Breast epithelium (tissue), 4 donors: Measurements from ENCODE around the gene KRT85. TPM values are rescaled to one million over a fixed set of nuclear protein-coding genes. Genes with fewer than 3 reads are reported as not detected.

ENCODE experiments used
- DNase-seq, 2 donors: peaks; one replicate each; pipeline ENCODE4 v3.0.0-alpha.2; 2019; ENCODE audit warnings: low spot score in 2 of 2
- H3K27ac ChIP-seq, 2 donors: fragments of 200-600 bp; sonication (generic) in 1 of 2; one replicate each; pipeline ENCODE4 v1.5.1; 2016 to 2019; ENCODE audit warnings: mild to moderate bottlenecking in 1 of 2
- H3K27me3 ChIP-seq, 2 donors: fragments of 200-600 bp; sonication (generic) in 1 of 2; one replicate each; pipeline versions ENCODE4 v1.5.1 to v1.6.0; 2017 to 2019; ENCODE audit warnings: control low read depth in 1 of 2, mild to moderate bottlenecking in 1 of 2
- H3K36me3 ChIP-seq: fragments of 200-600 bp; one replicate; pipeline ENCODE4 v1.5.1; 2019
- H3K4me1 ChIP-seq, 2 donors: fragments of 200-600 bp; sonication (generic); one replicate each; pipeline ENCODE4 v1.5.1; 2016 to 2019; ENCODE audit warnings: control low read depth in 1 of 2
- H3K4me3 ChIP-seq, 3 donors: fragments of 200-600 bp; sonication (generic); 1 replicate in 2 of 3; 2 replicates in 1 of 3; pipeline ENCODE4 v1.5.1; 2016 to 2019; ENCODE audit warnings: mild to moderate bottlenecking in 3 of 3, moderate library complexity in 2 of 3
- H3K9me3 ChIP-seq, 2 donors: fragments of 200-600 bp; sonication (generic) in 1 of 2; one replicate each; pipeline ENCODE4 v1.5.1; 2016 to 2019; ENCODE audit warnings: control low read depth in 1 of 2
- CTCF ChIP-seq, 3 donors: fragments of 450-650 bp; IDR thresholded peaks; one replicate each; pipeline ENCODE4 v1.5.1; 2016 to 2017; ENCODE audit warnings: antibody characterized with exemption in 3 of 3, mild to moderate bottlenecking in 3 of 3, moderate library complexity in 3 of 3
- POLR2A ChIP-seq: fragments of 450-650 bp; IDR thresholded peaks from one replicate; pipeline ENCODE4 v1.6.1; 2016; ENCODE audit warnings: antibody characterized with exemption, mild to moderate bottlenecking, moderate library complexity
- POLR2AphosphoS5 ChIP-seq, 3 donors: sonication (generic); formaldehyde crosslinking; IDR thresholded peaks; one replicate each; pipeline ENCODE4 v1.6.1; 2017; ENCODE audit warnings: antibody characterized with exemption in 3 of 3
- intact Hi-C: fragments of 100-400 bp; cut with DNase I; formaldehyde crosslinking; loops from one replicate; pipeline ENCODE4 v1.15.1; 2023; ENCODE audit warnings: low total_unique reads
- total RNA-seq, 3 donors: library from RNA; depleted of rRNA; stranded (reverse); fragments of >200 nt; gene quantifications; one replicate each; pipeline ENCODE4 v1.1.0, GENCODE V29; 2016

Gene KRT85
- total RNA-seq, 3 donors from 2014 or later: not detected

GRCh38 chr12:52355176-52355575, 12.1 kb downstream of the KRT85 start:
- H3K27ac ChIP-seq: no peak overlapping the region
- TF ChIP-seq POLR2AphosphoS5 (IDR thresholded peaks at IDR 0.05) (no peak), CTCF (IDR thresholded peaks at IDR 0.05) (no peak), POLR2A (no peak)
- peak in 1 of 2 donors; percentile 25 for DNase-seq

GRCh38 chr12:52354200-52354599, 13.1 kb downstream of the KRT85 start:
- intact Hi-C loops: loop anchor here (5.0 kb wide), 1 partner anchor 888 kb away; a partner anchor contains a TSS
- H3K27me3 ChIP-seq: no peaks in the 10 kb centered on the region
- H3K4me3 ChIP-seq: no peak overlapping the region
- no peaks in the 10 kb centered on the region for H3K36me3 ChIP-seq
- no peaks in the 10 kb centered on the region for H3K9me3 ChIP-seq
- H3K27ac ChIP-seq: no peak overlapping the region
- H3K4me1 ChIP-seq: no peaks in the 10 kb centered on the region
- no peak for TF ChIP-seq POLR2AphosphoS5 (IDR thresholded peaks at IDR 0.05)
- no peak for TF ChIP-seq POLR2A
- no peak for TF ChIP-seq CTCF (IDR thresholded peaks at IDR 0.05)
- peak in 1 of 2 donors; percentile 46 for DNase-seq

More at GRCh38 chr12:52355176-52355575, 12.1 kb downstream of the KRT85 start:
- H3K27me3 ChIP-seq: no peaks in the 10 kb centered on the region
- H3K4me1 ChIP-seq: no peaks in the 10 kb centered on the region
- no peak overlapping the region for H3K4me3 ChIP-seq
- H3K36me3 ChIP-seq: no peaks in the 10 kb centered on the region
- no peaks in the 10 kb centered on the region for H3K9me3 ChIP-seq
- intact Hi-C loops: no loop called here

GRCh38 chr12:52353766-52354165, 13.5 kb downstream of the KRT85 start:
- Histone ChIP-seq H3K4me1 (no peaks in the 10 kb centered on the region), H3K27ac (no peak overlapping the region), H3K9me3 (no peaks in the 10 kb centered on the region), H3K27me3 (no peaks in the 10 kb centered on the region), H3K36me3 (no peaks in the 10 kb centered on the region), H3K4me3 (no peak overlapping the region)
- DNase-seq: peak in 1 of 2 donors; percentile 22
- intact Hi-C loops: loop anchor here (5.0 kb wide), 1 partner anchor 889 kb away; a partner anchor contains a TSS
- no peak for TF ChIP-seq POLR2A
- TF ChIP-seq CTCF (IDR thresholded peaks at IDR 0.05): no peak
- no peak for TF ChIP-seq POLR2AphosphoS5 (IDR thresholded peaks at IDR 0.05)

- TF ChIP-seq POLR2A (no peak), POLR2AphosphoS5 (IDR thresholded peaks at IDR 0.05) (no peak), CTCF (IDR thresholded peaks at IDR 0.05) (no peak)
- no peaks in the 10 kb centered on the region for H3K36me3 ChIP-seq
- intact Hi-C loops: loop anchor here (5.0 kb wide), 1 partner anchor 889 kb away; a partner anchor contains a TSS
- no peak overlapping the region for H3K4me3 ChIP-seq
- no peaks in the 10 kb centered on the region for H3K27me3 ChIP-seq
- peak in 1 of 2 donors; percentile 5 for DNase-seq
- H3K9me3 ChIP-seq: no peaks in the 10 kb centered on the region
- no peak overlapping the region for H3K27ac ChIP-seq
- no peaks in the 10 kb centered on the region for H3K4me1 ChIP-seq
These were observed 14.3 kb downstream of the KRT85 start for GRCh38 chr12:52352951-52353350.

- H3K9me3 ChIP-seq: no peaks in the 10 kb centered on the region
- H3K4me3 ChIP-seq: no peak overlapping the region
- peak; percentile 64 to 82 for DNase-seq
- TF ChIP-seq CTCF (IDR thresholded peaks at IDR 0.05) (no peak), POLR2AphosphoS5 (IDR thresholded peaks at IDR 0.05) (peak in 1 of 3 donors; percentile 14), POLR2A (no peak)
- H3K27me3 ChIP-seq: no peaks in the 10 kb centered on the region
- peak overlapping the region; percentile 49 to 75 for H3K27ac ChIP-seq
- no peaks in the 10 kb centered on the region for H3K36me3 ChIP-seq
- intact Hi-C loops: loop anchor here (5.0 kb wide), 1 partner anchor 891 kb away; a partner anchor contains a TSS
- H3K4me1 ChIP-seq: no peaks in the 10 kb centered on the region
These were observed 15.9 kb downstream of the KRT85 start for GRCh38 chr12:52351196-52352059.
